HG03025 (cell line): ENCODE data around the gene LRRC47.
"Not testable (repeated sequence)": the region's sequence is repeated elsewhere in the genome, so short reads cannot be mapped to it uniquely, and the experiment has no call there.

Experiments
- ATAC-seq: cut with Tn5 transposase; IDR thresholded peaks from one replicate; pipeline ENCODE4 v1.9.1; 2021; ENCODE audit warnings: mild to moderate bottlenecking, moderate library complexity; ENCODE audit not compliant: unreplicated experiment, low FRiP score

Gene LRRC47

DNA sequence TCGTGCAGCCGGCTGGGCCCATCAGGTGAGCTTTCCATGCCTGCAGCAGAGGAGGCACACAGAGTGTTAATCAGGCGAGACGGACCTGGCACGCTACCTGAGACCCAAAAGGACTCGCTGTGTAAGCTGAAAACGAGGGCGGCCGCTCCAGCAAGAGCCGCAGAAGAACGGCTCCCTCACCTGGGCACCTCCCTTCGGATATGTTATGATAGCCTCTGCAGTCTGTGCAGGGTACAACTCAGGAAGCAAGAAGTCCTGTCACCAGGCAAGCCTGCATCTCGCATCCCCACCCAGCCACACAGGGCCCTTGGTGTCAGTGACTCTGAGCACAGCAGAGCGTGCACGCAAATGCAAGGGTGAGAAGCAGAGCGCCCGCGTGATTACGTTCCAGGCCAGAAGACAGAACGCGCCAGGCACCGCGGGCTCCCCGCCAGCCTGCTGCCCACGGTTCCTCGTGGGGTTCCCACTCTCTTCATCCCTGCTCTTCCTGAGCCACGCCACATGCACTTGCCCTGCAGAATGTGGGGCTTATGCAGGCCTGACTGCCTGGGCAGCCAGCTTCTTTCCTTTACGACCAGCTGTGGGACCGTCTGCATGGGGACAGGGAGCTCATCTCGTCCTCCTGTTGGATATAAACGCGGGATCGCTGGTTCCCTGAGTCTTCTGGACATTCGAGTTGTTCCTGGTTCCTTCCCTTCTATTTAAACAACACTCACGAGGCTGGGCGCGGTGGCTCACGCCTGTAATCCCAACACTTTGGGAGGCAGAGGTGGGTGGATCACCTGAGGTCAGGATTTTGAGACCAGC is 20.2 kb upstream of the LRRC47 start:
- ATAC-seq: no peak

DNA sequence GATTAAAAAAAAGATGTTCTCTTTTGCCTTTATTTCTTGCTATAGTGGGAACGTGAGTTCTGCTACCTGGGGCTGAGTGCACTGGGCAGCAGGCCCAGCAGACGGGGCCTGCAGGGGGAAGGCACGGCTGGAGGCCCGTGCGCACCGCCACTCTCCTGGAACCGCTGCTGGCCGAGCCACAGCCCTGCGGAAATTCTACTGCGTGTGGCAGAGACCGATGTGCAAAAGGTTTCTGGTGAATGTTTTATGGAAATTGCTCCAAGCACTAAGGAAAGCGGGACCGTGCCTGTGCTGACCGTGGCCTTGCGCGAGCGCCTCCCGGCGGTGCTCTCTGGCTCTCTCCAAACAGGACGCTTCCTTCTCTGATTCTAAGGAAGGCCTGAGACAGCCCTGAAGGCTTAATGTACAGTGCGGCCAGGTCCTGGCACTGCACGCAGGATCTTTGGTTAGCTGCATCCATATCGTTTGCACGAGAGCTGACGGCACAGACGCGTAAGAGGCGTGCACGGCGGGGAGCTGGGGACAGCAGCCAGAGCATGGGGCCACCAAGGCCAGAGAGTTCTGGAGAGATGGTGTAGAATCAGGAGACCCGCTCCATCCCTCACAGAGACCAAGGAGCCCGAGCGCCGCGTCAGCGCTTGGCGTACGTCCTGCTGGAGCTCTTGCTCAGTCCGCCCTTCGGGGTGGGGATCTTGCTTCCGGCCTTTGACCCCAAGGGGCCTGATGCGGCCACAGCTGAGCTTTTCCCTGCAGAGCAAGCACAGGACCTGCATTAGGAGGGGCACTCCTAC is 18.7 kb upstream of the LRRC47 start:
- ATAC-seq: no peak

DNA sequence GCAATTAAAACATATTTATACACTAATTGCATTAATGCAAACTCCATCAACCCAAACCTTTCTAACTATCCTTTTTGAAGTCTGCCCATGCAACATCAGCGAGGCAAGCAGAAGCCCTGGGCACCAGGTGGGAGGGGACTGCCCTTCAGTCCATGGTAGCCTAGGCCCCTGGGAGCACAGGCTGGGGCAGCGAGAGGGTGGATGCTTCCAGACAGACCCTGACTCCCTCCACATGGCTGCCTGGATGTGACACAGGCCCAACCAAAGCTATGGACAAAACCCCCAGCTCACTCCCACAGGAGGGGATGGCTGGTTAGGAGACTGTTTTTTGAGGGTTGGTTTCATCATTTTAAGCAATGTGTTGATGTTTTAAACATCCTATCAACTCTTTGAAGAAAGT is 17.8 kb upstream of the LRRC47 start:
- ATAC-seq: no peak

DNA sequence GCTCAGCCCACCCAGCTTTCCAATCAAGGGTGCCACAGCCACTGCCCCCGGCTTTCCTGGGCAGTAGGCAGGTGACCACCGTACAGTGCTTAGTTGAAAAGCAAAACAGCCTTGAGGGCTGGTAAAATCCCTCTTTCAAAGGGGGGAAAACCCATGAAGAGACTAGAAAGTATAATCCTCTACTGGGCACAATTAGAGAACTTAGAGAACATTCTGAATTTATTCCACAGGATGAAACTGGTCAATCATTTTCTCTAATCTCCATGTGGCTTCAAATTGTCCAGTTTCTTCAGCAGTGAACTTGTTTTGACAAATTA is 15.3 kb upstream of the LRRC47 start:
- ATAC-seq: no peak

DNA sequence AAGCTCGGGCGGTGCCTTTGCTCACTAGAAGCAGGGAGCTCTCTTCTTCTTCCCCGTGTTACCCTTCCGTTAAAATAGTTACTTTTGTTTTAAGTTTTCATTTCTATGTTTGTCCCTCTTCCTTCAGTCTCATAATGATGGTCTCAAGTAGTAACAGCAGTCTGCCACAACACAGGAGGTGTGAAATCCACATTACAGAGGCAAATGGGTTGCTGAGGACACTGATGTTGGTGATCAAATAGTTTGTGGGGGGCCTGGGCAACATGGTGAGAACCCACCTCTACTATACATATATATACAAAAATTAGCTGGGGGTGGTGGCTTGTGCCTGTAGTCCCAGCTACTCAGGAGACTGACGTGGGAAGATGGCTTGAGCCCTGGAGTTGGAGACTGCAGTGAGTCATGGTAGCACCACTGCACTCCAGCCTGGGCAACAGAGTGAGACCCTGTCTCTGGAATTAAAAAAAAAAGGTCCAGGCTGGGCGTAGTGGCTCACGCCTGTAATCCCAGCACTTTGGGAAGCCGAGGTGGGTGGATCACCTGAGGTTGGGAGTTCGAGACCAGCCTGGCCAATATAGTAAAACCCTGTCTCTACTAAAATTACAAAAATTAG is 14.0 kb upstream of the LRRC47 start:
- ATAC-seq: not testable (repeated sequence)

DNA sequence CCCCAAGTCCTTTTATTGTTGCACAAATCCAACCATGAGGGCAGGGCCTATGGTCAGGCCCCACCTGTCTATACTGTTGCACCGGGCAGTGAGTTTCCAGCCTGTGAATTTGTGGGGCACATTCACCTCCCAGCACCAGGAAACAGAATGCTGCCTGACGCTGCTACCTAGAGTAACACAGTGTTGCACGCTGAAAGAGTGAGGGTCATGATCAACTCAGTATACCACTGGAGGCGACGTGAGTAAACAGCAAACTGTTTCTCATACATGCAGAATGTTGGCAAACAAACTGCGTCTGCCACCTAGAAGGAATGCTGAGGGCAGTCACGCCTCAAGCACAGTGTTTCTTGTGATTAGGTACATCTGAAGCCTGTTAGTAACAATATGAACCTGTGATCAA is 13.4 kb upstream of the LRRC47 start:
- ATAC-seq: no peak

DNA sequence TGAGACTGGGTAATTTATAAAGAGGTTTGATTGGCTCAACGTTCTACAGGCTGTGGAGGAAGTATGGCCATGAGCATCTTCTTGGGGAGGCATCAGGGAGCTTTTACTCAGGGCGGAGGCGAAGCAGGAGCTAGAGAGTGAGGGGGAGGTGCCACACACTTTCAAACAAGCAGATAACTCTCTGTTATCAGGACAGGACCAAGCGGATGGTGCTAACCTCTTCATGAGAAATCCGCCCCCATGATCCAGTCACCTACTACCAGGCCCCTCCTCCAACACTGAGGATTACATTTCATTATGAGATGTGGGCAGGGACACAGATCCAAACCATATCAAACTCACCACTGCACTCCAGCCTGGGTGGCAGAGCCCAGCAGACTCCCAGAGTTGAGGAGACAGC is 11.5 kb upstream of the LRRC47 start:
- ATAC-seq: no peak

DNA sequence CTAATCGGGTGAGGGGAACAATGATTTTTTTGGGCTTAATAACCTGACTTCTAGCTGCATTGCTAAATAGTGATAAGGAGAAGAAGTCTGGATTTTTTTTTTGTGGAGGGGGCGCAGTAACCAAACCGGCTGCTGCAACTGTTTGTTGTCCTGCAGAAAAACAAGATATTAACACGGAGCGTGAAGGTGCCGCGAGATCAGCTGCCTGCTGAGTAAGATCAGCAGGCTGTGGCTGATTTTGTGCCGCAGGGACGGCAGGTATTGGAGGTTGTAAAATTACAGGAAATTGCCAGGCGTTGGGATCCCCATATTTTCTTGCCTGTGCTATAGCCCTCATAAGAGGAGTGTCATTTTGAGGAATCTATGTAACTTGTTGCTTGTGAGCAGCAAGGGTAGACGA is 8.7 kb upstream of the LRRC47 start:
- ATAC-seq: no peak

DNA sequence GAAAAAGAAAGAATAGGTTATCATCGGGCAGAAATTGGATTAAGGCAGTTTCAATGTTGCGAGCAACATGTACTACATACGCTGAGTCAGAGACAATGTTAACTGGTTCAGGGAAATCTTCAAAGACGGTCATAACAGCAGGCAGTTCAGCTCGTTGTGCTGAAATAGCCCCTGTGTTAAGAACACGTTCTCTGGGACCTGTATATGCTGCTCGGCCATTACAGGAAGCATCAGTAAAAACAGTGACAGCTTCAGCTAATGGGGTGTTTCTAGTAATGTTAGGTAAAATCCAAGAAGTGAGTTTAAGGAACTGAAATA is 8.3 kb upstream of the LRRC47 start:
- not testable (repeated sequence) for ATAC-seq

DNA sequence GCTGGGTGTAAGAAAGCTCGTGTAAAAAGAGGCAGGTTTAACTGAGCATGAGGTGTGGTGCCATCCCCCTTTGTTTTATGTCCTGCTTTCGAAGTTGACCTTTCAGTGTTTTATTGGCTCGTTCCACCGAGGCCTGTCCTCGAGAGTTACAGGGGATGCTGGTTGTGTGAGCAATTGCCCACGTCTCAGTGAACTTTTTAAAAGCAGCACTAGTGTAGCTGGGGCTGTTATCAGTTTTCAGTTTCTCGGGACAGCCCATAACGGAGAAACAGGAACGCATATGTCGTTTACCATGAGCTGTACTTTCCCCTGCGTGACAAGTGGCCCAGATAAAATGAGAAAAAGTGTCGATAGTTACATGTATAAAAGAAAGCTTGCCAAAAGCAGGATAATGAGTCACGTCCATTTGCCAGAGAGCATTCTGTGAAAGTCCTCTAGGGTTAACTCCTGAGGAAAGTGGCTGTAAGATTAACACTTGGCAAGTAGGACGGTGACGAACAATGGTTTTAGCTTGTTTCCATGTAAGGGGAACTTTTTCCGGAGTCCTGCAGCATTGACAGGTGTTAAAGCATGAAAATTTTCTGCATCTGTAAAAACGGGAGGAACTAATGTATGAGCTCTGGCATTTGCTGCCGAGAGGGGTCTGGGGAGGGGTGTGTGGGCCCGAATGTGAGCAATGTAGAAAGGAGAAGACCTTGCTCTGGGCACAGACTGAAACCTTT is 7.8 kb upstream of the LRRC47 start:
- ATAC-seq: no peak

DNA sequence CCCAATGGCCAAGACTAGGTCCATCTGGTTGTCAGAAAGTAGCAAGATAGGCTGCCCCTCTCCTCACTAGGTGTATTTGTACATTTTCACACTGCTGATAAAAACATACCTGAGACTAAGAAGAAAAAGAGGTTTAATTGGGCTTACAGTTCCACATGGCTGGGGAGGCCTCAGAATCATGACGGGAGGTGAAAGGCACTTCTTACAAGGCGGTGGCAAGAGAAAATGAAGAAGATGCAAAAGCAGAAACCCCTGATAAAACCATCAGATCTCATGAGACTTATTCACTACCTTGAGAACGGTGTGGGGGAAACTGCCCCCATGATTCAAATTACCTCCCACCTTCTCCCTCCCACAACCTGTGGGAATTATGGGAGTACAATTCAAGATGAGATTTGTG is 4.5 kb upstream of the LRRC47 start:
- ATAC-seq: not testable (repeated sequence)

DNA sequence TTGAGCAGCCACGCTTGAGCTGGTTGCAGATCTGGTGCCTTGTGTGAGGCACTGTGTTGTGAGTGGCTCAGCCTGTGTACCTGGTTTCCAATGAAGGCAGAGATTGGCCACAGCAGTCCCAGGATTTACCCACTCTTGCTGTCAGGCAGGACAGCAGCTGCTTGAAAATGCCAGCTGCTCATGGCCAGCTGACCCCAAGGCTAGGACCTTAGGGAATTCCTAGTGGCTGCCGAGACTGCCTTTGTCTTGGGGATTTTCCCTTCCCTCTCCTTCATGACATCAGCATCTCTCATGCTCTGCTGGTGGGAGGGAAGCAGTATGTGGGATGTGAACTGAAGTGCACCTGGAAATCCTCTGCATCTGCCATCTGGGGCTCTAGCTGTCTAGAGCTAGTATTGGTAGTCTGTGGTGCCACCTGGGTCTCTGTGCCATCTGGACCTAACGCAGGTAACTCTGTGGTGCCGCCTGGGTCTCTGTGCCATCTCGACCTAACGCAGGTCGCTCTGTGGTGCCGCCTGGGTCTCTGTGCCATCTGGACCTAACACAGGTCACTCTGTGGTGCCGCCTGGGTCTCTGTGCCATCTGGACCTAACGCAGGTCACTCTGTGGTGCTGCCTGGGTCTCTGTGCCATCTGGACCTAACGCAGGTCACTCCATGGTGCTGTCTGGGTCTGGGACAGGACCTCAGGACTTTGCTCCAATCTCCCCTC is 3.8 kb upstream of the LRRC47 start:
- no peak for ATAC-seq

DNA sequence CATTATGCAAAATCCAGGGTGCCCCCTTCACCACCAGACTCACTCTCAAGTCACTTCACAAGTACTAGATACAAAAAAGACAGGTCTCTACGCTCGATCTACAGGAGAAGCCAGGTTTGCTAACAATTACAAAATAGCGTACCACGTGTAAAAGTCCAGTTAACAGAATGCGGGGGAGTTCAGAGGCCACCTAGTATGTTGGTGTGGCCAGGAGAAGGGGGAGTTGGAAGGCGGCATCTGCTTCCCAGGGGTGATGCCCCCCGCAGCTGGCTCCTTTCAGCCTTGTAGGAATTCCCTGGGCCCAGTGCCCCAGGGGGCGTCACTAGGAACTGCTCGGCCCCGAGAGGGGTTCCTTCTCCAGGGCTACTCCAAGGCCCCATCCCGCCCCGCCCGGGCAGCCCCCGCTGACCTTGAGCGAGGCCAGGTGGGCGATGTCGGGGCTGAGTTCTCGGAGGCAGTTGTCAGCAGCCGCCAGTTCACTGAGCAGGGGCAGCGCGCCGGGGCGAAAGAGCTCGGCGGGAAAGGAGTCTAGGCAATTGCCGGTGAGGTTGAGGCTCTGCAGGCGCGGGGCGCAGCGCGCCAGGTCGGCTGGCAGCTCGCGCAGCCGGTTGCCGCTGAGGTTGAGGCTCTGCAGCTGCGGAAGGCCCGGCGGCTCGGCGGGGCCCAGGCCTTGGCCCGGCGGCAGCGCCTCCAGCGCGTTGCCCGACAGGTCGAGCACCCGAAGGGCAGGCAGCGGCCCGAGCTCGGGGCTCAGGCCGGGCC is 664 bp downstream of the LRRC47 start:
- ATAC-seq: no peak

DNA sequence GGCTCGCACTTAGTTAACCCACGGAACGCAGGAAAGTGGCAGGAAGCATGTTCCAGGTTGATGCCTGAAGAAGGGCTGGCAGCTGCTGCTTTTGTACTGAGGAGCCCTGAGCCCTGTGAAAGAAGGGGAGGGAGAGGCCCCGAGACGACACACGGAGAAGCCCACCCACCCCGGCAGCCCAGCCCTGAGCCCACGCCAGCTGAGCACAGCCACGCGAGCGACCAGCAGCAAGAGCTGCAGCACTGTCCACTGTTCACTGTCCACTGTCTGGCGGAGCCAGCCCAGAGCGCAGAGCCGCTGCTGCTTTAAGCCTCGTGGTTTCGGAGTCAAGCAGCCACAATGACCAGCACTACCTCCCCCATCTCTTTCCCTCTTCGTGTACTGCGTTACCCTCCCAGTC is 5.3 kb downstream of the LRRC47 start:
- no peak for ATAC-seq

DNA sequence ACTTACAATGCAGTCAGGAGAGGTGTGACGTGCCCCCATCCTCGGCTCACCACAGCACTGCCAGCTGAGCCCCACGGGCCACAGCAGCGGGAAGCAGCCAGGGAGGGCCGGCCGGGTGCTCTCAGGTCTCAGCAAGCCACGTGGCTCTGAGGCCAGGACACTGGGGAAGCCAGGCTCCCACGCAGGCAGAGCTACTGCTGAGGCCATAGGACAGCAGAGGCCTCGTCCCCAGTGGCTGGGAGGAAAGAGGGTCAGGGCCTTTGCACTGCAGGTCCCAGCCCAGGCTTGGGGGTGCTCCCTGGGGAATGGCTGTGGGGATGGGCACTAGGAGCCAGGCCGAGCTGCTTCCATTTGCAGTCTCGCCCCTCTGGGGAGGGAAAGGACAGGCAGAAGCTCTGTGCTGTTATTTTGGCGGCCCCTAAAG is 5.8 kb downstream of the LRRC47 start:
- no peak for ATAC-seq

DNA sequence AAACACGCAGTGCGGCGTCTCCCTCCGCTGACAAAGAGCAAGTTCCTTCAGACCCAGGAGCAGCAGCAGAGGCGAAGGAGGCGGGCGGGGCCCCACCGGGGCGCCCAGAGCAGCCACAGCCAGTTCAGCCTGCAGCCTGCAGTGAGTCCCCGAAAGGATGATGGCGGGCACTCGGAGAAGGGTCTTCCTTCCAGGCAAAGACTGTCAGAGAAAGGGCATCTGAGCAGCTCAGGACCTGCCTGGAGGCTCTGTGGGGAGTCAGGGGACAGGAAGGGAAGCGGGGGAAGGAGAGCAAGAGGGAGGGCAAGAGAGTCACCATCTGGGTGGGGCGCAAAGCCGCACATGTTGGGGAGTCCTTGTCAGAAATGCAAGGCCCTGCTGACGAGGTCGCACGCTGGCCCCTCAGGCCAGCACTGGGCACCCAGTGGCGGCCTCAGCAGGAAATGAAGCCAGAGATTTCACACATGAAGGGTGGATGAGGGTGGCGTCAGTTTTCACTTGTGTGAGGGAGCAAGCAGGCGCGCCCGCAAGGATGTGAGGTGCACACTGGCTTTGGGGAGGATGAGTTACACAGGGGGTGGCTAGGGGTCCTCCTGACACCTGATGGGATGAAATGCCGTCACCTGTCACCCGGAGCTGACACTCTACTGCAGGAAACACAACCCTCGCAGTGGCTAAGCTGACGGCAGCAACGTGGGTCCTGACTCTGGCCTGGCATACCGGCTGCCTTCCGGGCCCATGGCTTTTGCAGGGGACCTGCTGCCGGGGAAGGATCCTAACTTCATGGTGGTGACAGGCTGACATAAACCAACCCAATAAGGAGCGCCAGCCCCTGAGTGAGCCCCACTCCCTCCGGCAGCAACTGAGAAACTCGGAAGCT is 6.6 kb downstream of the LRRC47 start:
- no peak for ATAC-seq

DNA sequence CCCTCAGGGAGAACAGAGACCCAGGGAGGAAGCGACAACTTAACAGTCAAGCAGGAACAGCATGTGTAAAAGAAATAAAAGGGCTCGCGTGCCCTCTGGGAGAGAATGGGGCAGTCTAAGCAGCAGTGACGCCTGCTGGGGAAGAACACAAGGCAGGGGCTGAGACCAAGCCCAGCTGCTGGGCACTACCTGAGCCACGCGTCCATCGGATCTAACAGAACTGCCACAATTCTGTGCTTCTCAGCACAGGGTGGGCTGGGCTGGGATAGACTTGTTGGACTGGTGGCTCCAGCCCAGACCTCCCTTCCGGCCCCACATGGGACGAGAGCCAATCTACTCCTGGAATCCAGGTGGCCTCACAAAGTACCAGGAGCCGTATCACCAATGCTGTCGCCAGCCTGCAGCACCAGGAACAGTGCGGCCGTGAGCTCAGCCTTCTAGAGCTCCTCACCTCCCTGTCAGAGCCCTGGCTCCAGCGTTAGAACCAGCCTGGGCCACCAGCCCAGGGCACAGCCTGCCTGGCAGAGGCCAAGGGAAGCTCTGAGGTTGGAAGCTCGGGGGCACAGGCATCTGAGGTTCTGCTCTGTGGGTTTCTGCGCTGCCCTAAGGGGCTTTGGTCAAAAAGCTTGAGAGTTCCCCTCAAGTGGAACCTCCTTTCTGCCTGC is 7.4 kb downstream of the LRRC47 start:
- no peak for ATAC-seq
